LNCaP clone FGC (cell line): ENCODE data around the gene KCNN1.

Source experiments
- DNase-seq: peaks from one replicate; pipeline ENCODE4 v3.0.0-alpha.2; 2011; ENCODE audit warnings: low read depth
- H3K4me3 ChIP-seq: 2 replicates; pipeline ENCODE4 v1.5.1; 2011; ENCODE audit warnings: mild to moderate bottlenecking, low read depth, low read length, control low read depth
- CTCF ChIP-seq: IDR thresholded peaks from 2 replicates; pipeline ENCODE4 v1.5.1; 2012; ENCODE audit warnings: mild to moderate bottlenecking; ENCODE audit not compliant: control insufficient read depth, insufficient read depth; ENCODE audit errors: extremely low read depth

Gene KCNN1

GRCh38 chr19:17932485-17933338 lies 34.2 kb upstream of the KCNN1 start, which contains the start of gene CCDC124:
TSS of gene CCDC124 (plus strand) at chr19:17933015. CDS start at chr19:17936421, 3,406 bp downstream.
- peak within 1 kb of the TSS; percentile 87 for H3K4me3 ChIP-seq
- TF ChIP-seq CTCF: peak; percentile 95
- peak; percentile 76 for DNase-seq

- peak overlapping the region; percentile 87 for H3K4me3 ChIP-seq
Observed at GRCh38 chr19:17933414-17934129, 33.3 kb upstream of the KCNN1 start.

GRCh38 chr19:17936379-17936778 lies 30.5 kb upstream of the KCNN1 start:
- TF ChIP-seq CTCF: no peak
- H3K4me3 ChIP-seq: no peak overlapping the region
- DNase-seq: no peak

More at GRCh38 chr19:17933414-17934129, 33.3 kb upstream of the KCNN1 start:
- peak; percentile 27 for DNase-seq
- TF ChIP-seq CTCF: no peak

- no peak for TF ChIP-seq CTCF
- DNase-seq: no peak
- no peak overlapping the region for H3K4me3 ChIP-seq
Observed at GRCh38 chr19:17937371-17937900, 29.5 kb upstream of the KCNN1 start.

- no peak for DNase-seq
Observed at GRCh38 chr19:17938092-17938845, 28.6 kb upstream of the KCNN1 start.

More at GRCh38 chr19:17938092-17938845, 28.6 kb upstream of the KCNN1 start:
- peak; percentile 91 for TF ChIP-seq CTCF
- no peak overlapping the region for H3K4me3 ChIP-seq
